ENCODE data around the gene OR11L1. TPM values are rescaled to one million over a fixed set of nuclear protein-coding genes. Genes with fewer than 3 reads are reported as not detected.

Gene OR11L1
- total RNA-seq, 1 donor = not detected

DNA sequence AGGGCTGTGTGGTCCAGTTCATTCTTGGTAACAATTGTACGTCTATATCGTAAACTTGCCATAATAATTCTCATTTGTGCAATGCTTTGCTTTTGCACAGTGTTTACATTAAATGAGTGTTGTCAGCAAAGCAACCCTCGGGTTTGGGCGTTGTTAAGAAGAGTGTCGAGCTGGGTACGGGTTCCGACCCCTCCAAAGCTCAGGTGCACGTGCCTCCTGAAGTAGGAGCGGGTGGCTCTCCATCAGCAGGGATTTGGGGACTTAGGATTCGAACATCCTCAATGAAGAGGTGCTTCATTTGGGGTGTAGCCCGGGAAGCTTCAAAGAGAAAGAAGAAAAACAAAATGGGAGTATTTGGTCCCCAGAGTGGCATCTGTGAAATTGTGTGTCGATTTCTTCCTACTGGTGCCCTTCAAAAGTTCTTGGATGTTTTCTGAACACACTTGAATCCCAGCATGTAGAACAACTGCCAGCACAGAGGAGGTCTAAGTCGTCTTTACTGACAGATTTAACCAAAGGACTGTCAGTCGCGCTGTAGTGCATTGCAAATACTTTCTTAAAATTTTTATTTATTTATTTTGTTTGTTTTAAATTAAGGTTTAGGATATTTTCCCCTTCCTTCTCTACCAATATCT lies 16.4 kb upstream of the OR11L1 start:
- H3K4me3 ChIP-seq (ENCODE audit: low read depth, low read length) = no peak overlapping the region

DNA sequence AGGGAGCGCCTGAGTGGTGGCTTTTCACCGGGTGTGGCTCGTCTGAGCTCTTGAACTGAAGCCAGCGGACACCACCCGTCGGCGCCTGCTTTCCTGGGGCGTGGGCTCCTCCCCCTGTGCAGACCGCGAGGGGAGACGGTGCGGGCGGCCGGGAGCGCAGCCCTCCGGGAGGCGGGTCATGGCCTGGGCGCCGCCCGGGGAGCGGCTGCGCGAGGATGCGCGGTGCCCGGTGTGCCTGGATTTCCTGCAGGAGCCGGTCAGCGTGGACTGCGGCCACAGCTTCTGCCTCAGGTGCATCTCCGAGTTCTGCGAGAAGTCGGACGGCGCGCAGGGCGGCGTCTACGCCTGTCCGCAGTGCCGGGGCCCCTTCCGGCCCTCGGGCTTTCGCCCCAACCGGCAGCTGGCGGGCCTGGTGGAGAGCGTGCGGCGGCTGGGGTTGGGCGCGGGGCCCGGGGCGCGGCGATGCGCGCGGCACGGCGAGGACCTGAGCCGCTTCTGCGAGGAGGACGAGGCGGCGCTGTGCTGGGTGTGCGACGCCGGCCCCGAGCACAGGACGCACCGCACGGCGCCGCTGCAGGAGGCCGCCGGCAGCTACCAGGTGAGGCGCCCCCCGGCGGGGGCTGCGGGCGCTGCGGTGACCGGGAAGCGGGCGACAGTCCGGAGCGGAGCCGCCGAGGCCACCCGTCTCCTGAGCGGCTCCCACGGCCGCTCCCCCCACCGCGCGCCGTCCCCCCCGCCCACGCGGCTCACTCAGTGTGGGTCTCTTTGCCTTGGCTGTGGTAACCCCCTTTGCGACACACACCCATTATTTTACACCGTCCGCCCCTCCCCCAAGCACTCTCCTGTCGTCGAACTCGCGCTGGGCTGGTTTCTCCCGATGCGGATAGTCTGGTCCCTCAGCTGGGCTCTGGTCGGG lies 15.6 kb upstream of the OR11L1 start, which contains the start of gene TRIM58:
Gene TRIM58 (plus strand): TSS at position 119 of the 916 bp plus-strand sequence. CDS start 60 bp downstream, at position 179.
- no peak for DNase-seq (ENCODE audit: low read depth)
- H3K4me3 ChIP-seq (ENCODE audit: low read depth, low read length) = no peak within 1 kb of the TSS
- TF ChIP-seq CTCF (IDR thresholded peaks at IDR 0.05; ENCODE audit: insufficient read depth, low read length) = no peak

More for the DNA sequence above, 16.4 kb upstream of the OR11L1 start:
- TF ChIP-seq CTCF (IDR thresholded peaks at IDR 0.05; ENCODE audit: insufficient read depth, low read length) = no peak
- no peak for DNase-seq (ENCODE audit: low read depth)

DNA sequence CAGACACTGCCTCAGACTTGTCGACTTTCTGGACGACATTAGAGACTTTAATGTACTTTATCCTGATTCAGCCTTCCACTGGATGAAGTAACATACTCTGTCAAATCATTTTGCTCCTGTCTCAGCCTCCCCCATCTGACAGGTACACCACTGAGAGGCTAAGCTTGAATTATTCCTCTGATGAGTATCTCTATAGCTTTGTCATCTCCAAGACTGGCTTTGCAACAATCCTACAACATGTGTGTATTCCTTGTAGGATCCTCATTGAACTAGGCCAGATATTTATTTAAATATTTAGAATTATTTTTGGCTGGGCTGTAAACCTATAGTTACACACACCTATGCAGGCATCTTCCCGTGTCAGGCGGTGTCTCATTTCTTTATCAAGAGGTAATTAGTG lies 14.2 kb upstream of the OR11L1 start:
- no peak overlapping the region for H3K4me3 ChIP-seq (ENCODE audit: low read depth, low read length)
- no peak for TF ChIP-seq CTCF (IDR thresholded peaks at IDR 0.05; ENCODE audit: insufficient read depth, low read length)
- no peak for DNase-seq (ENCODE audit: low read depth)

DNA sequence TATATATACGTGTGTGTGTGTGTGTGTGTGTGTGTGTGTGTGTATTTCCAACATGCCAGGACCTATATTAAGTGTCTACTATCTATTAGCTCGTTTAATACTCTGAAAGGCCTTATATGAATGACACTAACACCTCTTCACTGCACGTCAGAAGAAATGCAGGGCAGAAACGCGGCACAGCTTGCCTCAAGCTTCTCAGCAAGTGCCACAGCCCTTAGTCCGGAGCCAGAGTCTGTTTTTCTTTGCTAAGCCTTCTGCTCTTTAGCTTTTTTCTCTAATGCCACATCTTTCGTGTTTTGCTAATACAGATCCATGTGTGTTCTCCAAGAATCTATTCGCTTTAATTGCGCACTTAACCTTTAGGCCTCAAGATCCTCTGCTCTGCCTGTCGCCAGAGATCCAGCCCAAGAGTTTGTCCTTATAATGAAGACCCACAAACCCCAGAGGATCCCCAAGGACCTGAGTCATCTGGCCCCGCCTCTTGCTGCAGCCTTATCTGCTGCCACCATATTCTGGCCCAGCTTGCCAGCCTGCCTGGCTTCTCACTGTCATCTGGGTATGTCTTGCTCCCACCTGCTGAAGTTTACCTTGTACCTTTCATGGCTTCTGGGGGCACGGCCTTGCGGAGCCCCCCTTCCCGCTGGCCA lies 13.3 kb upstream of the OR11L1 start:
- H3K4me3 ChIP-seq (ENCODE audit: low read depth, low read length) = no peak overlapping the region
- no peak for TF ChIP-seq CTCF (IDR thresholded peaks at IDR 0.05; ENCODE audit: insufficient read depth, low read length)
- no peak for DNase-seq (ENCODE audit: low read depth)

DNA sequence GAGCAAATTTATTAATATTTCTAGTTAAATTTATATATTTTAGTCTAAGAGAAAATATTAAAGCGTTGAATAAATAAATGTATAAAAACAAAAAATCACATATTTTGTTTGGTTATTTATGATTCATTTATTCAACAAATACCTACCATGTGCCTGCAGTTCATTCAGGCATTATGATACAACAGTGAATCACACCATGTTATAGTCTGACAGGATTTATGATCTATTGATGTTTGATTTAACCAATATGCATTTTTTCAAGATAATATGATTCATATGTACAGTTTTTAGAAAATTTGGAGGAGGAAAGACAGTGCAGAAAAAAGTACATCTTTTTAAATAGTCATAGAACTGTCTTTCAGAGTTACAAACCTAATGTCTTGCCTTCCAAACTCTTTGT lies 7.9 kb upstream of the OR11L1 start:
- no peak overlapping the region for H3K4me3 ChIP-seq (ENCODE audit: low read depth, low read length)
- no peak for DNase-seq (ENCODE audit: low read depth)
- no peak for TF ChIP-seq CTCF (IDR thresholded peaks at IDR 0.05; ENCODE audit: insufficient read depth, low read length)

DNA sequence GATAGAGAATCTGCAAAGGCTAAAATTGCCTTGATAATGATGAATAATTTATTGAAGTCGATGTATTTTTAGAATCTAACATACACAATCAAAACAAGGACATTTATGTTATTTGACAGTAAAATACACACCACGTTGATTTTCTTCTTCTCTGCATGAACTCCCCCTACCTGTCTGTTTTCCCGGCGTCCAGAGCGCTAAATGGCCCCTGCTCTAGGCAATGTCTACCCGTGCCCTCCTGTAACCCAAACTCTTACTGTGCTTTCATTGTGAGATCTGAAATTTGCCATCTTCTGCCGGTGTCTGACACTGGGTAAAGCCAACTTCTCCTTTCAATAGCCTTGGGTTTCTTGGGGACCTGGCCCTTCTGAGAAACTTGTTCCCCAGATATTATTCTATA lies 6.7 kb upstream of the OR11L1 start:
- DNase-seq (ENCODE audit: low read depth) = no peak
- TF ChIP-seq CTCF (IDR thresholded peaks at IDR 0.05; ENCODE audit: insufficient read depth, low read length) = no peak
- H3K4me3 ChIP-seq (ENCODE audit: low read depth, low read length) = no peak overlapping the region
